Rectal smooth muscle tissue (tissue), 1 donor: ENCODE measurements around the gene NIBAN1.
"Not testable (repeated sequence)": the region's sequence is repeated elsewhere in the genome, so short reads cannot be mapped to it uniquely, and the experiment has no call there.

Experiments
- H3K27ac ChIP-seq: one replicate; pipeline ENCODE4 v1.7.0; 2013; ENCODE audit warnings: low read depth, low read length, inconsistent platforms
- H3K27me3 ChIP-seq: one replicate; pipeline ENCODE4 v1.7.0; 2013; ENCODE audit warnings: low read length; ENCODE audit not compliant: control insufficient read depth, insufficient read depth
- H3K36me3 ChIP-seq: one replicate; pipeline ENCODE4 v1.7.0; 2013; ENCODE audit warnings: low read length; ENCODE audit not compliant: control insufficient read depth, insufficient read depth
- H3K4me1 ChIP-seq: one replicate; pipeline ENCODE4 v1.7.0; 2013; ENCODE audit warnings: low read length; ENCODE audit not compliant: control insufficient read depth, insufficient read depth
- H3K4me3 ChIP-seq: one replicate; pipeline ENCODE4 v1.7.0; 2013; ENCODE audit warnings: low read length
- H3K9ac ChIP-seq: one replicate; pipeline ENCODE4 v1.7.0; 2013; ENCODE audit warnings: low read length

Gene NIBAN1

GRCh38 chr1:184970691-184971161, 3.6 kb downstream of the NIBAN1 start:
- H3K27ac ChIP-seq = peak overlapping the region; percentile 91
- no peaks in the 10 kb centered on the region for H3K36me3 ChIP-seq
- H3K27me3 ChIP-seq = no peaks in the 10 kb centered on the region
- H3K4me1 ChIP-seq = peaks cover 13% of the 10 kb centered on the region
- H3K9ac ChIP-seq = no peak overlapping the region
- H3K4me3 ChIP-seq = no peak overlapping the region

GRCh38 chr1:184966989-184967388, 7.3 kb downstream of the NIBAN1 start:
- no peak overlapping the region for H3K4me3 ChIP-seq

GRCh38 chr1:184965944-184966860, 8.1 kb downstream of the NIBAN1 start:
- H3K9ac ChIP-seq = no peak overlapping the region
- H3K36me3 ChIP-seq = no peaks in the 10 kb centered on the region
- H3K27me3 ChIP-seq = no peaks in the 10 kb centered on the region
- no peak overlapping the region for H3K4me3 ChIP-seq
- peaks cover 10% of the 10 kb centered on the region for H3K4me1 ChIP-seq
- no peak overlapping the region for H3K27ac ChIP-seq

More at GRCh38 chr1:184966989-184967388, 7.3 kb downstream of the NIBAN1 start:
- H3K27me3 ChIP-seq = no peaks in the 10 kb centered on the region
- H3K4me1 ChIP-seq = peaks cover 10% of the 10 kb centered on the region
- no peaks in the 10 kb centered on the region for H3K36me3 ChIP-seq
- H3K27ac ChIP-seq = no peak overlapping the region
- no peak overlapping the region for H3K9ac ChIP-seq

- Histone ChIP-seq H3K27ac (no peak overlapping the region), H3K36me3 (no peaks in the 10 kb centered on the region), H3K4me1 (peaks cover 10% of the 10 kb centered on the region)
These were observed 8.9 kb downstream of the NIBAN1 start for GRCh38 chr1:184965439-184965838.

GRCh38 chr1:184959626-184960025, 14.7 kb downstream of the NIBAN1 start:
- Histone ChIP-seq H3K27ac (peak overlapping the region; percentile 52), H3K36me3 (no peaks in the 10 kb centered on the region), H3K4me3 (no peak overlapping the region), H3K9ac (no peak overlapping the region), H3K4me1 (peaks cover 10% of the 10 kb centered on the region), H3K27me3 (no peaks in the 10 kb centered on the region)

More at GRCh38 chr1:184965439-184965838, 8.9 kb downstream of the NIBAN1 start:
- Histone ChIP-seq H3K27me3 (no peaks in the 10 kb centered on the region), H3K9ac (no peak overlapping the region), H3K4me3 (no peak overlapping the region)

GRCh38 chr1:184958554-184959353, 15.6 kb downstream of the NIBAN1 start:
- Histone ChIP-seq H3K4me1 (peaks cover 10% of the 10 kb centered on the region), H3K36me3 (no peaks in the 10 kb centered on the region), H3K4me3 (no peak overlapping the region), H3K27ac (peak overlapping the region; percentile 52), H3K27me3 (no peaks in the 10 kb centered on the region), H3K9ac (no peak overlapping the region)

- not testable (repeated sequence) for H3K4me3 ChIP-seq, H3K9ac ChIP-seq, H3K27me3 ChIP-seq, H3K36me3 ChIP-seq, H3K4me1 ChIP-seq, H3K27ac ChIP-seq
These were observed 16.4 kb downstream of the NIBAN1 start for GRCh38 chr1:184957901-184958300.

GRCh38 chr1:184956999-184957700, 17.2 kb downstream of the NIBAN1 start:
- Histone ChIP-seq H3K4me1 (peaks cover 10% of the 10 kb centered on the region), H3K27ac (no peak overlapping the region), H3K27me3 (no peaks in the 10 kb centered on the region), H3K4me3 (no peak overlapping the region), H3K9ac (no peak overlapping the region), H3K36me3 (no peaks in the 10 kb centered on the region)

GRCh38 chr1:184954232-184954995, 19.9 kb downstream of the NIBAN1 start:
- no peaks in the 10 kb centered on the region for H3K27me3 ChIP-seq
- H3K36me3 ChIP-seq = no peaks in the 10 kb centered on the region
- peaks cover 6% of the 10 kb centered on the region for H3K4me1 ChIP-seq
- no peak overlapping the region for H3K9ac ChIP-seq
- no peak overlapping the region for H3K4me3 ChIP-seq
- H3K27ac ChIP-seq = no peak overlapping the region

- H3K36me3 ChIP-seq = no peaks in the 10 kb centered on the region
- H3K27ac ChIP-seq = peak overlapping the region; percentile 11
- no peak overlapping the region for H3K4me3 ChIP-seq
- no peaks in the 10 kb centered on the region for H3K4me1 ChIP-seq
- H3K9ac ChIP-seq = no peak overlapping the region
- no peaks in the 10 kb centered on the region for H3K27me3 ChIP-seq
These were observed 20.6 kb downstream of the NIBAN1 start for GRCh38 chr1:184953600-184954219.

GRCh38 chr1:184952428-184952827, 21.9 kb downstream of the NIBAN1 start:
- H3K4me3 ChIP-seq = no peak overlapping the region
- H3K4me1 ChIP-seq = no peaks in the 10 kb centered on the region
- no peak overlapping the region for H3K9ac ChIP-seq
- no peak overlapping the region for H3K27ac ChIP-seq
- no peaks in the 10 kb centered on the region for H3K27me3 ChIP-seq
- no peaks in the 10 kb centered on the region for H3K36me3 ChIP-seq
